Nephron progenitor cell (in vitro differentiated cells): ENCODE data around the gene RMND5A.

Experiments
- DNase-seq: peaks from one replicate; pipeline ENCODE4 v3.0.0; 2021
- H3K27ac Mint-ChIP-seq: 2 replicates; pipeline ENCODE4 v1.8.0; 2021; ENCODE audit warnings: mild to moderate bottlenecking, moderate library complexity, mixed read lengths
- H3K27me3 Mint-ChIP-seq: 2 replicates; pipeline ENCODE4 v1.8.0; 2021; ENCODE audit warnings: mild to moderate bottlenecking, low read depth, mixed read lengths; ENCODE audit not compliant: poor library complexity
- H3K36me3 Mint-ChIP-seq: 2 replicates; pipeline ENCODE4 v1.8.0; 2021; ENCODE audit warnings: low read depth, mixed read lengths
- H3K4me1 Mint-ChIP-seq: 2 replicates; pipeline ENCODE4 v1.8.0; 2021; ENCODE audit warnings: mixed read lengths
- H3K4me3 Mint-ChIP-seq: 2 replicates; pipeline ENCODE4 v1.8.0; 2021; ENCODE audit warnings: mild to moderate bottlenecking, moderate library complexity, mixed read lengths
- H3K9me3 Mint-ChIP-seq: 2 replicates; pipeline ENCODE4 v1.8.0; 2021; ENCODE audit warnings: mild to moderate bottlenecking, moderate library complexity, mixed read lengths
- CTCF ChIP-seq: fragments of 200-600 bp; sonication (generic); IDR thresholded peaks from 2 replicates; pipeline ENCODE4 v1.5.0; 2021; ENCODE audit warnings: antibody characterized with exemption

Gene RMND5A

GRCh38 chr2:86764661-86765309 is 44.7 kb downstream of the RMND5A start:
- DNase-seq, result peak; percentile 31
- no peak overlapping the region for H3K27ac Mint-ChIP-seq
- H3K9me3 Mint-ChIP-seq, result no peaks in the 10 kb centered on the region
- peaks cover 7% of the 10 kb centered on the region for H3K4me1 Mint-ChIP-seq
- peaks cover 36% of the 10 kb centered on the region for H3K36me3 Mint-ChIP-seq
- no peak overlapping the region for H3K4me3 Mint-ChIP-seq
- H3K27me3 Mint-ChIP-seq, result no peaks in the 10 kb centered on the region
- TF ChIP-seq CTCF, result peak; percentile 68

- Mint-ChIP-seq H3K27me3 (no peaks in the 10 kb centered on the region), H3K4me1 (peaks cover 7% of the 10 kb centered on the region), H3K9me3 (no peaks in the 10 kb centered on the region), H3K27ac (no peak overlapping the region), H3K36me3 (peaks cover 37% of the 10 kb centered on the region), H3K4me3 (no peak overlapping the region)
- DNase-seq, result no peak
- no peak for TF ChIP-seq CTCF
These were observed 45.2 kb downstream of the RMND5A start for GRCh38 chr2:86765310-86765695.

GRCh38 chr2:86768189-86768949 is 48.3 kb downstream of the RMND5A start:
- TF ChIP-seq CTCF, result no peak
- H3K4me1 Mint-ChIP-seq, result peaks cover 7% of the 10 kb centered on the region
- peaks cover 56% of the 10 kb centered on the region for H3K36me3 Mint-ChIP-seq
- no peak overlapping the region for H3K27ac Mint-ChIP-seq
- DNase-seq, result no peak
- no peaks in the 10 kb centered on the region for H3K9me3 Mint-ChIP-seq
- H3K4me3 Mint-ChIP-seq, result no peak overlapping the region
- H3K27me3 Mint-ChIP-seq, result no peaks in the 10 kb centered on the region

GRCh38 chr2:86769838-86770237 is 49.7 kb downstream of the RMND5A start:
- Mint-ChIP-seq H3K36me3 (peaks cover 60% of the 10 kb centered on the region), H3K4me1 (peaks cover 1% of the 10 kb centered on the region), H3K27ac (no peak overlapping the region)

GRCh38 chr2:86770816-86771301 is 50.8 kb downstream of the RMND5A start:
- Mint-ChIP-seq H3K36me3 (peaks cover 55% of the 10 kb centered on the region), H3K27ac (no peak overlapping the region), H3K9me3 (no peaks in the 10 kb centered on the region), H3K27me3 (no peaks in the 10 kb centered on the region), H3K4me1 (no peaks in the 10 kb centered on the region), H3K4me3 (no peak overlapping the region)
- no peak for DNase-seq
- no peak for TF ChIP-seq CTCF

More at GRCh38 chr2:86769838-86770237, 49.7 kb downstream of the RMND5A start:
- TF ChIP-seq CTCF, result no peak
- no peak for DNase-seq
- Mint-ChIP-seq H3K27me3 (no peaks in the 10 kb centered on the region), H3K9me3 (no peaks in the 10 kb centered on the region), H3K4me3 (no peak overlapping the region)
